HEK293 (cell line): ENCODE measurements around the gene BICD1.

Source experiments
- CTCF ChIA-PET: fragments of 350-600 bp; formaldehyde crosslinking; extraction: SDS; loops from one replicate; lab custom pipeline; 2021; ENCODE audit warnings: antibody characterized with exemption; lab: Yijun Ruan, JAX
- POLR2A ChIA-PET: fragments of 300-600 bp; formaldehyde crosslinking; extraction: SDS; loops from one replicate; lab custom pipeline; 2020; ENCODE audit warnings: antibody characterized with exemption, inconsistent platforms; lab: Yijun Ruan, JAX
- H3K27ac ChIP-seq: fragments of 200-500 bp; sonication (Bioruptor generic); 2 replicates; pipeline ENCODE4 v1.5.1; 2014; ENCODE audit warnings: low read depth, low read length, control low read depth, inconsistent platforms; ENCODE audit errors: extremely low read depth
- H3K36me3 ChIP-seq, 2 experiments: fragments of 200-500 bp in 1 of 2; sonication (Bioruptor generic) in 1 of 2; 1 replicate in 1 of 2; 2 replicates in 1 of 2; pipeline ENCODE4 v1.5.1; 2014 to 2017; ENCODE audit warnings: inconsistent platforms in 2 of 2, low read length in 2 of 2; ENCODE audit not compliant: control insufficient read depth in 2 of 2, insufficient read depth in 1 of 2
- H3K4me1 ChIP-seq: fragments of 200-500 bp; sonication (Bioruptor generic); 2 replicates; pipeline ENCODE4 v1.5.1; 2014; ENCODE audit warnings: mild to moderate bottlenecking, low read length, inconsistent platforms; ENCODE audit not compliant: control insufficient read depth, insufficient read depth
- H3K4me3 ChIP-seq: 2 replicates; pipeline ENCODE4 v1.5.1; 2011; ENCODE audit warnings: low read depth, mild to moderate bottlenecking, control low read depth, low read length, moderate library complexity
- H3K9me3 ChIP-seq: fragments of 200-500 bp; sonication (Bioruptor generic); 2 replicates; pipeline ENCODE4 v1.5.1; 2014; ENCODE audit warnings: low read depth, low read length, inconsistent platforms; ENCODE audit not compliant: control insufficient read depth, insufficient read depth
- BCL11B ChIP-seq: fragments of 450-650 bp; formaldehyde crosslinking; IDR thresholded peaks from 2 replicates; pipeline ENCODE4 v1.5.1; 2016; ENCODE audit warnings: low read depth, missing biosample characterization, missing genetic modification characterization
- INSM2 ChIP-seq: fragments of 450-650 bp; formaldehyde crosslinking; IDR thresholded peaks from 2 replicates; pipeline ENCODE4 v1.5.1; 2016; ENCODE audit warnings: missing biosample characterization, missing genetic modification characterization
- KLF10 ChIP-seq: fragments of 450-650 bp; IDR thresholded peaks from 2 replicates; pipeline ENCODE4 v1.5.1; 2018; ENCODE audit warnings: missing biosample characterization, mild to moderate bottlenecking, missing genetic modification characterization
- PATZ1 ChIP-seq: fragments of 450-650 bp; formaldehyde crosslinking; IDR thresholded peaks from 2 replicates; pipeline ENCODE4 v1.5.1; 2016; ENCODE audit warnings: missing biosample characterization, missing genetic modification characterization
- SALL2 ChIP-seq: fragments of 450-650 bp; formaldehyde crosslinking; IDR thresholded peaks from 2 replicates; pipeline ENCODE4 v1.5.0; 2017; ENCODE audit warnings: missing biosample characterization, mild to moderate bottlenecking, missing genetic modification characterization, borderline replicate concordance
- SCRT1 ChIP-seq: fragments of 450-650 bp; formaldehyde crosslinking; IDR thresholded peaks from 2 replicates; pipeline ENCODE4 v1.5.1; 2016; ENCODE audit warnings: missing biosample characterization, missing genetic modification characterization, borderline replicate concordance
- TCF7L2 ChIP-seq: IDR thresholded peaks from 2 replicates; pipeline ENCODE4 v1.6.1; 2011; ENCODE audit warnings: low read depth, mild to moderate bottlenecking, inconsistent platforms, low read length, moderate library complexity, borderline replicate concordance
- ZBTB21 ChIP-seq: fragments of 450-650 bp; formaldehyde crosslinking; IDR thresholded peaks from 2 replicates; pipeline ENCODE4 v1.5.1; 2017; ENCODE audit warnings: missing biosample characterization, missing genetic modification characterization
- ZNF114 ChIP-seq: fragments of 450-650 bp; formaldehyde crosslinking; IDR thresholded peaks from 2 replicates; pipeline ENCODE4 v1.5.0; 2017; ENCODE audit warnings: missing biosample characterization, missing genetic modification characterization
- ZNF140 ChIP-seq: fragments of 450-650 bp; formaldehyde crosslinking; IDR thresholded peaks from 2 replicates; pipeline ENCODE4 v1.5.1; 2016; ENCODE audit warnings: missing biosample characterization, missing genetic modification characterization
- ZNF155 ChIP-seq: fragments of 450-650 bp; formaldehyde crosslinking; IDR thresholded peaks from 2 replicates; pipeline ENCODE4 v1.5.1; 2016; ENCODE audit warnings: missing biosample characterization, missing genetic modification characterization
- ZNF175 ChIP-seq: fragments of 450-650 bp; formaldehyde crosslinking; IDR thresholded peaks from 2 replicates; pipeline ENCODE4 v1.5.1; 2016; ENCODE audit warnings: missing biosample characterization, missing genetic modification characterization
- ZNF354C ChIP-seq: fragments of 450-650 bp; formaldehyde crosslinking; IDR thresholded peaks from 2 replicates; pipeline ENCODE4 v1.5.1; 2016; ENCODE audit warnings: missing biosample characterization, missing genetic modification characterization, low read depth, borderline replicate concordance
- ZNF501 ChIP-seq: fragments of 450-650 bp; formaldehyde crosslinking; IDR thresholded peaks from 2 replicates; pipeline ENCODE4 v1.5.1; 2016; ENCODE audit warnings: missing biosample characterization, missing genetic modification characterization
- ZNF521 ChIP-seq: fragments of 450-650 bp; formaldehyde crosslinking; IDR thresholded peaks from 2 replicates; pipeline ENCODE4 v1.5.1; 2017; ENCODE audit warnings: missing biosample characterization, mild to moderate bottlenecking, missing genetic modification characterization
- ZNF529 ChIP-seq: fragments of 450-650 bp; formaldehyde crosslinking; IDR thresholded peaks from 2 replicates; pipeline ENCODE4 v1.5.1; 2017; ENCODE audit warnings: missing genetic modification characterization, missing biosample characterization; ENCODE audit not compliant: insufficient replicate concordance
- ZNF549 ChIP-seq: fragments of 450-650 bp; IDR thresholded peaks from 2 replicates; pipeline ENCODE4 v1.5.1; 2018; ENCODE audit warnings: missing biosample characterization, missing genetic modification characterization, mild to moderate bottlenecking, inconsistent platforms, moderate library complexity
- ZNF585B ChIP-seq: fragments of 450-650 bp; formaldehyde crosslinking; IDR thresholded peaks from 2 replicates; pipeline ENCODE4 v1.5.1; 2016; ENCODE audit warnings: missing biosample characterization, missing genetic modification characterization
- ZNF639 ChIP-seq: fragments of 450-650 bp; formaldehyde crosslinking; IDR thresholded peaks from 2 replicates; pipeline ENCODE4 v1.5.1; 2016; ENCODE audit warnings: missing biosample characterization, missing genetic modification characterization
- ZNF747 ChIP-seq: fragments of 450-650 bp; formaldehyde crosslinking; IDR thresholded peaks from 2 replicates; pipeline ENCODE4 v1.5.1; 2016; ENCODE audit warnings: missing biosample characterization, missing genetic modification characterization
- ZNF791 ChIP-seq: fragments of 450-650 bp; formaldehyde crosslinking; IDR thresholded peaks from 2 replicates; pipeline ENCODE4 v1.5.1; 2016; ENCODE audit warnings: missing biosample characterization, missing genetic modification characterization
- ZXDB ChIP-seq: fragments of 450-650 bp; formaldehyde crosslinking; IDR thresholded peaks from 2 replicates; pipeline ENCODE4 v1.5.1; 2016; ENCODE audit warnings: missing biosample characterization, missing genetic modification characterization
- TF ChIP-seq, protein P1 (sequence below): fragments of 450-650 bp; formaldehyde crosslinking; IDR thresholded peaks from 2 replicates; pipeline ENCODE4 v1.5.1; 2016; ENCODE audit warnings: missing biosample characterization, missing genetic modification characterization
- TF ChIP-seq, protein P2 (sequence below): fragments of 450-650 bp; formaldehyde crosslinking; IDR thresholded peaks from 2 replicates; pipeline ENCODE4 v1.5.1; 2016; ENCODE audit warnings: missing biosample characterization, missing genetic modification characterization

BICD1 gene

GRCh38 chr12:32281098-32281497 is 174.5 kb downstream of the BICD1 start:
- Histone ChIP-seq H3K4me1 (peaks cover 3% of the 10 kb centered on the region; the same call in 1 of the 2 replicates), H3K27ac (no peak overlapping the region), H3K9me3 (no peaks in the 10 kb centered on the region), H3K36me3 (no peaks in the 10 kb centered on the region), H3K4me3 (no peak overlapping the region)
- CTCF ChIA-PET: interaction anchor here (0.9 kb wide), 1 partner anchor 30 kb away, joined by 3 read pairs; no protein-coding TSS in a partner anchor
- no peak for TF ChIP-seq ZNF521 (tag by site-specific recombination)
- TF ChIP-seq ZNF501 (tag by site-specific recombination): no peak
- no peak for TF ChIP-seq ZNF747 (tag by site-specific recombination)
- TF ChIP-seq ZNF791 (tag by site-specific recombination): no peak
- TF ChIP-seq ZNF354C (tag by site-specific recombination): no peak
- TF ChIP-seq INSM2 (tag by site-specific recombination): no peak
- TF ChIP-seq ZNF140 (tag by site-specific recombination): no peak
- TF ChIP-seq ZNF529: no peak
- POLR2A ChIA-PET: no interaction called here

GRCh38 chr12:32284561-32284960 is 177.9 kb downstream of the BICD1 start:
- Histone ChIP-seq H3K36me3 (no peaks in the 10 kb centered on the region), H3K4me3 (no peak overlapping the region), H3K27ac (no peak overlapping the region), H3K9me3 (no peaks in the 10 kb centered on the region), H3K4me1 (no peaks in the 10 kb centered on the region)
- ChIA-PET POLR2A (interaction anchor here (0.6 kb wide), 1 partner anchor 381 kb away, joined by 3 read pairs; no protein-coding TSS in a partner anchor), CTCF (interaction anchor here (1.4 kb wide), 1 partner anchor 224 kb away, joined by 9 read pairs; no protein-coding TSS in a partner anchor)
- TF ChIP-seq, protein P1, sequence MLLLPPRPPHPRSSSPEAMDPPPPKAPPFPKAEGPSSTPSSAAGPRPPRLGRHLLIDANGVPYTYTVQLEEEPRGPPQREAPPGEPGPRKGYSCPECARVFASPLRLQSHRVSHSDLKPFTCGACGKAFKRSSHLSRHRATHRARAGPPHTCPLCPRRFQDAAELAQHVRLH (tag by site-specific recombination): no peak
- no peak for TF ChIP-seq SALL2 (tag by site-specific recombination)
- no peak for TF ChIP-seq ZNF549 (tag by site-specific recombination)
- TF ChIP-seq ZBTB21 (tag by site-specific recombination): no peak
- TF ChIP-seq ZNF639 (tag by site-specific recombination): no peak

GRCh38 chr12:32285021-32285420 is 178.4 kb downstream of the BICD1 start:
- Histone ChIP-seq H3K9me3 (no peaks in the 10 kb centered on the region), H3K4me3 (no peak overlapping the region), H3K27ac (no peak overlapping the region), H3K4me1 (no peaks in the 10 kb centered on the region), H3K36me3 (no peaks in the 10 kb centered on the region)
- ChIA-PET CTCF (interaction anchor here (1.4 kb wide), 1 partner anchor 225 kb away, joined by 9 read pairs; no protein-coding TSS in a partner anchor), POLR2A (interaction anchor here (0.6 kb wide), 1 partner anchor 381 kb away, joined by 3 read pairs; no protein-coding TSS in a partner anchor)
- TF ChIP-seq ZNF114 (tag by site-specific recombination): no peak
- TF ChIP-seq ZNF585B (tag by site-specific recombination): no peak
- TF ChIP-seq, protein P2, sequence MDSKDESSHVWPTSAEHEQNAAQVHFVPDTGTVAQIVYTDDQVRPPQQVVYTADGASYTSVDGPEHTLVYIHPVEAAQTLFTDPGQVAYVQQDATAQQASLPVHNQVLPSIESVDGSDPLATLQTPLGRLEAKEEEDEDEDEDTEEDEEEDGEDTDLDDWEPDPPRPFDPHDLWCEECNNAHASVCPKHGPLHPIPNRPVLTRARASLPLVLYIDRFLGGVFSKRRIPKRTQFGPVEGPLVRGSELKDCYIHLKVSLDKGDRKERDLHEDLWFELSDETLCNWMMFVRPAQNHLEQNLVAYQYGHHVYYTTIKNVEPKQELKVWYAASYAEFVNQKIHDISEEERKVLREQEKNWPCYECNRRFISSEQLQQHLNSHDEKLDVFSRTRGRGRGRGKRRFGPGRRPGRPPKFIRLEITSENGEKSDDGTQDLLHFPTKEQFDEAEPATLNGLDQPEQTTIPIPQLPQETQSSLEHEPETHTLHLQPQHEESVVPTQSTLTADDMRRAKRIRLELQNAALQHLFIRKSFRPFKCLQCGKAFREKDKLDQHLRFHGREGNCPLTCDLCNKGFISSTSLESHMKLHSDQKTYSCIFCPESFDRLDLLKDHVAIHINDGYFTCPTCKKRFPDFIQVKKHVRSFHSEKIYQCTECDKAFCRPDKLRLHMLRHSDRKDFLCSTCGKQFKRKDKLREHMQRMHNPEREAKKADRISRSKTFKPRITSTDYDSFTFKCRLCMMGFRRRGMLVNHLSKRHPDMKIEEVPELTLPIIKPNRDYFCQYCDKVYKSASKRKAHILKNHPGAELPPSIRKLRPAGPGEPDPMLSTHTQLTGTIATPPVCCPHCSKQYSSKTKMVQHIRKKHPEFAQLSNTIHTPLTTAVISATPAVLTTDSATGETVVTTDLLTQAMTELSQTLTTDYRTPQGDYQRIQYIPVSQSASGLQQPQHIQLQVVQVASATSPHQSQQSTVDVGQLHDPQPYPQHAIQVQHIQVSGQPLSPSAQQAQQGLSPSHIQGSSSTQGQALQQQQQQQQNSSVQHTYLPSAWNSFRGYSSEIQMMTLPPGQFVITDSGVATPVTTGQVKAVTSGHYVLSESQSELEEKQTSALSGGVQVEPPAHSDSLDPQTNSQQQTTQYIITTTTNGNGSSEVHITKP (tag by site-specific recombination): no peak
- TF ChIP-seq ZNF175 (tag by site-specific recombination): no peak
- TF ChIP-seq ZNF155 (tag by site-specific recombination): no peak
- TF ChIP-seq KLF10 (tag by site-specific recombination): no peak
- no peak for TF ChIP-seq BCL11B (tag by site-specific recombination)
- no peak for TF ChIP-seq TCF7L2
- no peak for TF ChIP-seq PATZ1 (tag by site-specific recombination)
- no peak for TF ChIP-seq SCRT1 (tag by site-specific recombination)
- no peak for TF ChIP-seq ZXDB (tag by site-specific recombination)
